ENCODE data around the gene FAM240B. TPM values are rescaled to one million over a fixed set of nuclear protein-coding genes. Genes with fewer than 3 reads are reported as not detected.

Gene FAM240B
- total and polyA plus RNA-seq, 2 experiments from 2014 or later, result not detected

GRCh38 chr9:38734831-38735230 lies 14.9 kb upstream of the FAM240B start:
- no peak overlapping the region for H3K4me2 ChIP-seq
- H3K27me3 ChIP-seq, result peaks cover 4% of the 10 kb centered on the region
- H3K27ac ChIP-seq, result no peak overlapping the region
- no peaks in the 10 kb centered on the region for H3K79me2 ChIP-seq
- no peak for DNase-seq (ENCODE audit: low spot score)
- no peak overlapping the region for H3K4me3 ChIP-seq
- H3K9me3 ChIP-seq (ENCODE audit: low read depth), result no peaks in the 10 kb centered on the region
- no peaks in the 10 kb centered on the region for H3K4me1 ChIP-seq (ENCODE audit: insufficient read depth)
- H3K9me2 ChIP-seq (replicated peaks; ENCODE audit: insufficient read depth), result no peaks in the 10 kb centered on the region
- H4K20me1 ChIP-seq (ENCODE audit: insufficient read depth, poor library complexity, severe bottlenecking), result no peaks in the 10 kb centered on the region
- WGBS (ENCODE audit: low lambda C conversion rate, missing lambda C conversion rate), result 89% methylated on average over 5 of the region's 5 CpGs
- H3K36me3 ChIP-seq (replicated peaks; ENCODE audit: insufficient read depth, low read depth), result no peaks in the 10 kb centered on the region
- H2AFZ ChIP-seq, result no peak overlapping the region
- TF ChIP-seq CTCF (IDR thresholded peaks at IDR 0.05; ENCODE audit: poor library complexity) (no peak), EZH2 (IDR thresholded peaks at IDR 0.05; ENCODE audit: borderline replicate concordance) (no peak), EZH2phosphoT487 (IDR thresholded peaks at IDR 0.05; ENCODE audit: low read depth, severe bottlenecking, unreplicated experiment) (no peak)

- no peaks in the 10 kb centered on the region for H3K9me2 ChIP-seq (replicated peaks; ENCODE audit: insufficient read depth)
- 82% methylated on average over 7 of the region's 7 CpGs for WGBS (ENCODE audit: low lambda C conversion rate, missing lambda C conversion rate)
These were observed 13.6 kb upstream of the FAM240B start for GRCh38 chr9:38733503-38733902.

GRCh38 chr9:38732885-38733284 lies 13.0 kb upstream of the FAM240B start:
- Histone ChIP-seq H4K20me1 (ENCODE audit: insufficient read depth, poor library complexity, severe bottlenecking) (no peaks in the 10 kb centered on the region), H3K4me3 (no peak overlapping the region), H3K9me3 (ENCODE audit: low read depth) (no peaks in the 10 kb centered on the region), H3K4me2 (no peak overlapping the region), H3K27ac (no peak overlapping the region), H3K79me2 (no peaks in the 10 kb centered on the region), H2AFZ (no peak overlapping the region), H3K9me2 (replicated peaks; ENCODE audit: insufficient read depth) (no peaks in the 10 kb centered on the region), H3K4me1 (ENCODE audit: insufficient read depth) (no peaks in the 10 kb centered on the region), H3K36me3 (replicated peaks; ENCODE audit: insufficient read depth, low read depth) (no peaks in the 10 kb centered on the region), H3K27me3 (peaks cover 4% of the 10 kb centered on the region)
- DNase-seq (ENCODE audit: low spot score), result no peak
- WGBS (ENCODE audit: low lambda C conversion rate, missing lambda C conversion rate), result 92% methylated on average over 11 of the region's 11 CpGs
- TF ChIP-seq EZH2phosphoT487 (IDR thresholded peaks at IDR 0.05; ENCODE audit: low read depth, severe bottlenecking, unreplicated experiment) (no peak), EZH2 (IDR thresholded peaks at IDR 0.05; ENCODE audit: borderline replicate concordance) (no peak), CTCF (IDR thresholded peaks at IDR 0.05; ENCODE audit: poor library complexity) (no peak)

More at GRCh38 chr9:38733503-38733902, 13.6 kb upstream of the FAM240B start:
- no peak overlapping the region for H3K4me2 ChIP-seq
- no peaks in the 10 kb centered on the region for H3K79me2 ChIP-seq
- TF ChIP-seq EZH2phosphoT487 (IDR thresholded peaks at IDR 0.05; ENCODE audit: low read depth, severe bottlenecking, unreplicated experiment) (no peak), CTCF (IDR thresholded peaks at IDR 0.05; ENCODE audit: poor library complexity) (no peak), EZH2 (IDR thresholded peaks at IDR 0.05; ENCODE audit: borderline replicate concordance) (no peak)
- H3K27me3 ChIP-seq, result peaks cover 4% of the 10 kb centered on the region
- no peak overlapping the region for H3K27ac ChIP-seq
- DNase-seq (ENCODE audit: low spot score), result no peak
- no peaks in the 10 kb centered on the region for H4K20me1 ChIP-seq (ENCODE audit: insufficient read depth, poor library complexity, severe bottlenecking)
- H3K36me3 ChIP-seq (replicated peaks; ENCODE audit: insufficient read depth, low read depth), result no peaks in the 10 kb centered on the region
- H3K9me3 ChIP-seq (ENCODE audit: low read depth), result no peaks in the 10 kb centered on the region
- no peak overlapping the region for H3K4me3 ChIP-seq
- H3K4me1 ChIP-seq (ENCODE audit: insufficient read depth), result no peaks in the 10 kb centered on the region
- H2AFZ ChIP-seq, result no peak overlapping the region

All from hepatocyte (in vitro differentiated cells).